ENCODE measurements around the gene ASIC4.

ASIC4 gene

DNA sequence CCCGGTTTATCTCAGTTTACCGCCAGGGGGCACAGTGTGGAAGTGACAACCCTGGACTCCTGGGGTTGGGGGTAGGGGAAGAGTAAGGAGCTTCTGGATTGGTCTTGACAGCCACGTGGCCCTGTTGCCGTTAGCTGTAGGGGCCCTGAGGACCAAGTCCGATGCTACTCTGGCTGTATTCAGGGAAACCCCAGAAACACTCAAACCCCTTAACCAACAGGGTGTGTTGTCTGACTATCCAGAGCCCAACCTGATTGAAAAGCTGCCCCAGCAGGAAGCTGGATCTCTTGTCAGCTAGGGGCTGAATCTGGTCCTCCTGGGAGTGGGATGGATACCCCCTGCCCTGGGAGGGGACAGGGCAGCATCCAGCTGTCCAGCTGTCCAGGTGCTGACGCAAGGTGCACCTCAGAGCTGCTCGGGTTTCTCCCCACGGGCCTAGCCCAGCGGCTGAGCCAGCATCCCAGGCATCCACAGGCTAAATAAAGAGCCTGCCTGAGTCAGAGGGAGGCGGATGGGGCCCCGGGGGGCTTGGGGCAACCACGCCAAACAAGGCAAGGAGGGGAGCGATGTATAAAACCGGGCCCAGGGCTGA, 18.7 kb upstream of the ASIC4 start:
- TF ChIP-seq, protein P1, sequence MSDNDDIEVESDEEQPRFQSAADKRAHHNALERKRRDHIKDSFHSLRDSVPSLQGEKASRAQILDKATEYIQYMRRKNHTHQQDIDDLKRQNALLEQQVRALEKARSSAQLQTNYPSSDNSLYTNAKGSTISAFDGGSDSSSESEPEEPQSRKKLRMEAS (IDR thresholded peaks at IDR 0.05) = peak; percentile 49
- TF ChIP-seq RAD21 (IDR thresholded peaks at IDR 0.05; ENCODE audit: low read depth) (peak; percentile 48; the same call in 1 of the 2 replicates), EGR1 (IDR thresholded peaks at IDR 0.05) (no peak), EP300 (IDR thresholded peaks at IDR 0.05; ENCODE audit: borderline replicate concordance) (no peak), ZBTB7A (IDR thresholded peaks at IDR 0.05; ENCODE audit: low read depth) (no peak; the same call in 1 of the 2 replicates), TEAD4 (IDR thresholded peaks at IDR 0.05) (no peak), CREB1 (IDR thresholded peaks at IDR 0.05; ENCODE audit: low read depth) (no peak)
- TF ChIP-seq, protein P2, sequence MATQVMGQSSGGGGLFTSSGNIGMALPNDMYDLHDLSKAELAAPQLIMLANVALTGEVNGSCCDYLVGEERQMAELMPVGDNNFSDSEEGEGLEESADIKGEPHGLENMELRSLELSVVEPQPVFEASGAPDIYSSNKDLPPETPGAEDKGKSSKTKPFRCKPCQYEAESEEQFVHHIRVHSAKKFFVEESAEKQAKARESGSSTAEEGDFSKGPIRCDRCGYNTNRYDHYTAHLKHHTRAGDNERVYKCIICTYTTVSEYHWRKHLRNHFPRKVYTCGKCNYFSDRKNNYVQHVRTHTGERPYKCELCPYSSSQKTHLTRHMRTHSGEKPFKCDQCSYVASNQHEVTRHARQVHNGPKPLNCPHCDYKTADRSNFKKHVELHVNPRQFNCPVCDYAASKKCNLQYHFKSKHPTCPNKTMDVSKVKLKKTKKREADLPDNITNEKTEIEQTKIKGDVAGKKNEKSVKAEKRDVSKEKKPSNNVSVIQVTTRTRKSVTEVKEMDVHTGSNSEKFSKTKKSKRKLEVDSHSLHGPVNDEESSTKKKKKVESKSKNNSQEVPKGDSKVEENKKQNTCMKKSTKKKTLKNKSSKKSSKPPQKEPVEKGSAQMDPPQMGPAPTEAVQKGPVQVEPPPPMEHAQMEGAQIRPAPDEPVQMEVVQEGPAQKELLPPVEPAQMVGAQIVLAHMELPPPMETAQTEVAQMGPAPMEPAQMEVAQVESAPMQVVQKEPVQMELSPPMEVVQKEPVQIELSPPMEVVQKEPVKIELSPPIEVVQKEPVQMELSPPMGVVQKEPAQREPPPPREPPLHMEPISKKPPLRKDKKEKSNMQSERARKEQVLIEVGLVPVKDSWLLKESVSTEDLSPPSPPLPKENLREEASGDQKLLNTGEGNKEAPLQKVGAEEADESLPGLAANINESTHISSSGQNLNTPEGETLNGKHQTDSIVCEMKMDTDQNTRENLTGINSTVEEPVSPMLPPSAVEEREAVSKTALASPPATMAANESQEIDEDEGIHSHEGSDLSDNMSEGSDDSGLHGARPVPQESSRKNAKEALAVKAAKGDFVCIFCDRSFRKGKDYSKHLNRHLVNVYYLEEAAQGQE (IDR thresholded peaks at IDR 0.05; ENCODE audit: low read depth) = peak; percentile 55
- TF ChIP-seq, protein P3, sequence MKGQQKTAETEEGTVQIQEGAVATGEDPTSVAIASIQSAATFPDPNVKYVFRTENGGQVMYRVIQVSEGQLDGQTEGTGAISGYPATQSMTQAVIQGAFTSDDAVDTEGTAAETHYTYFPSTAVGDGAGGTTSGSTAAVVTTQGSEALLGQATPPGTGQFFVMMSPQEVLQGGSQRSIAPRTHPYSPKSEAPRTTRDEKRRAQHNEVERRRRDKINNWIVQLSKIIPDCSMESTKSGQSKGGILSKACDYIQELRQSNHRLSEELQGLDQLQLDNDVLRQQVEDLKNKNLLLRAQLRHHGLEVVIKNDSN (IDR thresholded peaks at IDR 0.05) = peak; percentile 87

DNA sequence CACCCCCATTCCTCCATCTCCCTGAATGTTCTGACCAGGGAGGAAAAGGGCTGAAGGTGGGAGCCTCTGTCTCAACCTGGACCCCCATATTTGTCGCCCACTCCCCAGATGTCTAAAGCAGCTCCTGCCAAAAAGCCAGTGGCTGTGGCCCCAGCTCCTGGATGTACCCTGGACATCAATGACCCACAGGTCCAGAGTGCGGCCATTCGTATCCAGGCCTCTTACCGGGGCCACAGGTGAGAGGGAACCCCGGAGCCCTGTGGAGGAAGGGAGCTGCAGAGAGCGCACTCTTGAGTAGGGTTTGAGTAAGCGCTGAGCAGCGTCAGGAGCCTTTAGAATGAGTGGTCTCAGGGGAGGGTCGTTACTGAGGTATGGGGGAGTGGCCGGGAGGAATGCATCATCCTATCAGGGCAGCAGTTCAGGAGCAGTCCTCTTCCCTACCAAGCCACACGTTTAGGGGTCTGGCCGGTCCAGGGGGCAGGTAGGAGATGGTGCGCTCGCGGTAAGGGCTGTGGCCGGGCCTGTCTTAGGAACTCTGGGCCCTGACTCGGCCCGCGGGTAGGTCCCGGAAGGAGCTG, 17.9 kb upstream of the ASIC4 start:
- no peak for TF ChIP-seq CEBPB (IDR thresholded peaks at IDR 0.05)
- no peak for TF ChIP-seq TEAD4 (IDR thresholded peaks at IDR 0.05)
- no peak for TF ChIP-seq CREB1 (IDR thresholded peaks at IDR 0.05; ENCODE audit: low read depth)
- no peak for TF ChIP-seq TCF12 (IDR thresholded peaks at IDR 0.05; ENCODE audit: low read depth)
- no peak for TF ChIP-seq YY1 (IDR thresholded peaks at IDR 0.05; ENCODE audit: low read depth)
- no peak for TF ChIP-seq EGR1 (IDR thresholded peaks at IDR 0.05)
- TF ChIP-seq, protein P2 (IDR thresholded peaks at IDR 0.05; ENCODE audit: low read depth) = no peak
- TF ChIP-seq, protein P1 (IDR thresholded peaks at IDR 0.05) = no peak
- no peak for TF ChIP-seq FOXM1 (IDR thresholded peaks at IDR 0.05; ENCODE audit: borderline replicate concordance, low read depth)
- TF ChIP-seq RAD21 (IDR thresholded peaks at IDR 0.05; ENCODE audit: low read depth) = no peak

DNA sequence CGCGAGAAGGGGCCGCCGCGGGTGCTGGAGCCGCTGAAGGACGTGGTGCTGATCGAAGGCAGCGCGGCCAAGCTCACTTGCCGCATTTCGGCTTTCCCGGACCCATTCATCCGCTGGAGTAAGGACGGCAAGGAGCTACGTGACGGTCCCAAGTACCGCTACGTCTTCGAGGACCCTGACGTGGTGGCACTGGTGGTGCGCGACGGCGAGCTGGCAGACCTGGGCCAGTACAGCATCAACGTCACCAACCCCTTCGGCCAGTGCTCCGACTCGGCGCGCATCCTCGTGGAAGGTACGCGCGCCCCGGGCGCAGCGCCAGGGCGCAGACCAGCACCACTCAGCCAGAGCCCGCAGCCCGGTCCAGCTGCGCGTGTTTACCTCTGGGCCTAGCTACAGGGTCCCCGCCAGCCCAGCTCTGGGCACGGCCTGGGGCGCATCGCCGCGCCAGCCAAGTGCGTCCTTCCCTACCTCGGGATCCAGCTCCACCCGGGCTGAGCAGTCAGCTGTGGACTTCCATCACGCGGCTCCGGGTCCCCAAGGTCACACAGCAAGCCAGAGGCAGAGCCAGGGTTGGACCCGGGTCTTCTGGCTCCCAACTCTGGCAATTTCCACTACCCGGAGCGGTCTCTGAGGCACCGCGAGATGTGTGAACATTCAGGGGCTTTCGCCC, 17.3 kb upstream of the ASIC4 start:
- no peak for TF ChIP-seq EP300 (IDR thresholded peaks at IDR 0.05; ENCODE audit: borderline replicate concordance)
- TF ChIP-seq CREB1 (IDR thresholded peaks at IDR 0.05; ENCODE audit: low read depth) = no peak
- TF ChIP-seq FOXM1 (IDR thresholded peaks at IDR 0.05; ENCODE audit: borderline replicate concordance, low read depth) = no peak
- TF ChIP-seq, protein P1 (IDR thresholded peaks at IDR 0.05) = no peak
- TF ChIP-seq TCF12 (IDR thresholded peaks at IDR 0.05; ENCODE audit: low read depth) = no peak
- TF ChIP-seq RAD21 (IDR thresholded peaks at IDR 0.05; ENCODE audit: low read depth) = no peak
- TF ChIP-seq ZBTB7A (IDR thresholded peaks at IDR 0.05; ENCODE audit: low read depth) = no peak
- TF ChIP-seq YY1 (IDR thresholded peaks at IDR 0.05; ENCODE audit: low read depth) = no peak

DNA sequence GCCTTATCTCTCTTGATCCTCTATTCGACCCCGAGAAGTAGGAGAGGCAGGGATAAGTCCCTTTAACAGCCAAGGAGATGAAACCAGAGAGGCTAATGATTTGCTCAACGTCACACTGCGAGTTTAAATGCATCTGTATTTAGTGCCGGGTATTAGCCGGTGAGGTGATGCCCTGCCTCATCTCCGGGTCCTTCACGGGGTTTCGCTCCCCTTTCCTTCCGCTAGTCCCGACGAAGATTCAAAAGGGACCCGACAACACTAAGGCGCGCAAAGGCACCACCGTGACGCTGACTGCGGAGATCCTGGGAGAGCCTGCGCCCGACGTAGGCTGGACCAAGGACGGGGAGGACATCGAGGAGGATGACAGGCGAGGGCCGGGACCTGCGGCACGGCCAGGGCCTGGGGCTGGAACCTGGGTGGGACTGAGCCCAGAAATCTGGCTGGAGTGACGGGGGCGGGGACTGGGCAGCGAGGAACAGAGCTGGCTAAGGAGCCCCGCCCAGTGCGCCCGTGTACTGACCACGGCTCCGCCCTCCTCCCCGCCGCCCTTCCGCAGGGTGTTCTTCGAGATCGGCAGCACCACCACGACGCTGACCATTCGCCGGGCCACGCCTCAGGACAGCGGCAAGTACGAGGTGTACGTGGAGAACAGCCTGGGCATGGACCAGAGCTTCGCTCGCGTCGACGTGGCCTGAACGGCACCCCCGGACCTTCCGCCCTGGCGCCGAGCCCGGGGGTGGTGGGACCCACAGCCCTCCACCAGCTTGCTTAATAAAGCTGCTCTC, 16.6 kb upstream of the ASIC4 start:
- no peak for TF ChIP-seq YY1 (IDR thresholded peaks at IDR 0.05; ENCODE audit: low read depth)
- TF ChIP-seq, protein P1 (IDR thresholded peaks at IDR 0.05) = peak; percentile 88

DNA sequence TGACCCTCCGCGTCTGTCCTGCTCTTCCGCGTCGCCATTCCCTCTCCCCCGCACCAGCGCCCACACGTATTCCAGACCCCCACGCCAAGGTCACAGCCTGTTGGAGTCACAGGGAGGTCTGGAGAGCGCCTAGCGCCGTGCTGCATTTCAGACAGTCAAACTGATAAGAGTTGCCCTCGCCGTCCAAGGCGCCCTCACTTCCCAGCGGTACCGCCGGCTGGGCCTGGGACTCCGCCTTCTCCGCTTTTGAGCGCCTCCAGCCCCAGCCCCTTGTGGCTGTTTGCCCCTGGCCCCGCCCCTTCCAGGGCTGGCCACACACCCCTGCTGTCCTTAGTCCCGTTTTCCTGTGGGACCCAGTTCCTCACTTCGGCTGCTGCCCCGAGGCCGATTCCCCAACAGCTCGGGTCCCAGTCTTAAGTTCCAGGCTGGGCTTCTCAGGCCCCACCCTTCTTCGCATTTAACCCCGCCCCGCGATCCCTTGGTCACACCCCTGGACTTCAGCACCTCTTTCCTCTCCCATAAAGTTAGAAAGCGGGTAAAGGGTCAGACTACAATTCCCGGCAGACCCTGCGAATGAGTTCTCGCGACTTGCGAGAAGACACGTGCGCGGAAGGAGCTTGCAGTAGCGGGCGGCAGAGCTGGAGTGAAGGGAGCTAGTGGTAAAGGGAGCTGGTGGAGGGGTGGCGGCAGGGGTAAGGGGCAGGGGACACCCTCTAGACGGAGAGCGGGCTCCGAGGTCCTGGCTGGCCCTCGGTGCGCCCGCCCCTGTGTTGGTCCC, 15.8 kb upstream of the ASIC4 start, which contains the start of gene GMPPA:
Gene GMPPA, plus strand, starts transcription at position 612 of the 778 bp plus-strand sequence. CDS start 1,085 bp downstream, outside the sequence.
- TF ChIP-seq FOXM1 (IDR thresholded peaks at IDR 0.05; ENCODE audit: borderline replicate concordance, low read depth) (no peak), RAD21 (IDR thresholded peaks at IDR 0.05; ENCODE audit: low read depth) (no peak), TEAD4 (IDR thresholded peaks at IDR 0.05) (no peak; the same call in 1 of the 2 replicates), EGR1 (IDR thresholded peaks at IDR 0.05) (no peak), EP300 (IDR thresholded peaks at IDR 0.05; ENCODE audit: borderline replicate concordance) (no peak), ZBTB7A (IDR thresholded peaks at IDR 0.05; ENCODE audit: low read depth) (no peak; the same call in 1 of the 2 replicates), TCF12 (IDR thresholded peaks at IDR 0.05; ENCODE audit: low read depth) (peak; percentile 25; the same call in 1 of the 2 replicates), CREB1 (IDR thresholded peaks at IDR 0.05; ENCODE audit: low read depth) (0 out of 2 replicates have a peak, but pooled peaks have one; percentile 14), TAF1 (IDR thresholded peaks at IDR 0.05; ENCODE audit: low read depth) (peak; percentile 68), CEBPB (IDR thresholded peaks at IDR 0.05) (no peak), YY1 (IDR thresholded peaks at IDR 0.05; ENCODE audit: low read depth) (no peak), NFIC (IDR thresholded peaks at IDR 0.05) (no peak)
- TF ChIP-seq, protein P2 (IDR thresholded peaks at IDR 0.05; ENCODE audit: low read depth) = no peak
- TF ChIP-seq, protein P1 (IDR thresholded peaks at IDR 0.05) = peak; percentile 51
- TF ChIP-seq, protein P3 (IDR thresholded peaks at IDR 0.05) = peak; percentile 93
